ENCODE measurements around the gene SPON1. TPM values are rescaled to one million over a fixed set of nuclear protein-coding genes. Genes with fewer than 3 reads are reported as not detected.

SPON1 gene
- total and polyA plus RNA-seq, 4 donors: 0.72 to 4.9 (median 1.2) TPM

- peaks cover 0 to 4% (median 2%) of the 10 kb centered on the region in 4 donors for H3K27me3 ChIP-seq (ENCODE audit: control insufficient read depth in 4 of 4, insufficient read depth in 4 of 4, low read length in 3 of 4)
- 64% methylated on average over 1 of the region's 1 CpG for WGBS
- H3K9ac ChIP-seq (ENCODE audit: low read depth in 1 of 2, low read length in 2 of 2): no peak overlapping the region
- DNase-seq (ENCODE audit: low spot score): no peak
- H3K4me3 ChIP-seq (ENCODE audit: low read depth in 1 of 3, low read length in 3 of 3): no peak overlapping the region
- H3K4me1 ChIP-seq (ENCODE audit: control insufficient read depth in 4 of 4, insufficient read depth in 4 of 4, low read length in 3 of 4): no peaks in the 10 kb centered on the region
- no peak overlapping the region for H3K27ac ChIP-seq (ENCODE audit: low read depth in 1 of 2, low read length in 2 of 2)
- H3K9me3 ChIP-seq (ENCODE audit: control insufficient read depth in 4 of 4, low read length in 3 of 4): no peaks in the 10 kb centered on the region
- TF ChIP-seq GABPA (IDR thresholded peaks at IDR 0.05 in 1 of 2, conservative IDR thresholded peaks at IDR 0.05 in 1 of 2) (no peak), ZBTB33 (IDR thresholded peaks at IDR 0.05) (no peak), FOXA1 (IDR thresholded peaks at IDR 0.05) (no peak), EGR1 (IDR thresholded peaks at IDR 0.05; ENCODE audit: low read depth in 2 of 2) (no peak), YY1 (IDR thresholded peaks at IDR 0.05) (no peak), SP1 (IDR thresholded peaks at IDR 0.05) (no peak), HNF4G (IDR thresholded peaks at IDR 0.05) (no peak), JUND (IDR thresholded peaks at IDR 0.05) (no peak), HNF4A (conservative IDR thresholded peaks at IDR 0.05) (no peak), RXRA (IDR thresholded peaks at IDR 0.05) (no peak), REST (IDR thresholded peaks at IDR 0.05) (no peak), MAX (IDR thresholded peaks at IDR 0.05) (no peak), RAD21 (IDR thresholded peaks at IDR 0.05) (no peak), TAF1 (conservative IDR thresholded peaks at IDR 0.05) (no peak), NR2F2 (IDR thresholded peaks at IDR 0.05) (no peak), FOXA2 (IDR thresholded peaks at IDR 0.05) (no peak)
- TF ChIP-seq, protein P1, sequence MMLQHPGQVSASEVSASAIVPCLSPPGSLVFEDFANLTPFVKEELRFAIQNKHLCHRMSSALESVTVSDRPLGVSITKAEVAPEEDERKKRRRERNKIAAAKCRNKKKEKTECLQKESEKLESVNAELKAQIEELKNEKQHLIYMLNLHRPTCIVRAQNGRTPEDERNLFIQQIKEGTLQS (IDR thresholded peaks at IDR 0.05): no peak
- TF ChIP-seq, protein P2, sequence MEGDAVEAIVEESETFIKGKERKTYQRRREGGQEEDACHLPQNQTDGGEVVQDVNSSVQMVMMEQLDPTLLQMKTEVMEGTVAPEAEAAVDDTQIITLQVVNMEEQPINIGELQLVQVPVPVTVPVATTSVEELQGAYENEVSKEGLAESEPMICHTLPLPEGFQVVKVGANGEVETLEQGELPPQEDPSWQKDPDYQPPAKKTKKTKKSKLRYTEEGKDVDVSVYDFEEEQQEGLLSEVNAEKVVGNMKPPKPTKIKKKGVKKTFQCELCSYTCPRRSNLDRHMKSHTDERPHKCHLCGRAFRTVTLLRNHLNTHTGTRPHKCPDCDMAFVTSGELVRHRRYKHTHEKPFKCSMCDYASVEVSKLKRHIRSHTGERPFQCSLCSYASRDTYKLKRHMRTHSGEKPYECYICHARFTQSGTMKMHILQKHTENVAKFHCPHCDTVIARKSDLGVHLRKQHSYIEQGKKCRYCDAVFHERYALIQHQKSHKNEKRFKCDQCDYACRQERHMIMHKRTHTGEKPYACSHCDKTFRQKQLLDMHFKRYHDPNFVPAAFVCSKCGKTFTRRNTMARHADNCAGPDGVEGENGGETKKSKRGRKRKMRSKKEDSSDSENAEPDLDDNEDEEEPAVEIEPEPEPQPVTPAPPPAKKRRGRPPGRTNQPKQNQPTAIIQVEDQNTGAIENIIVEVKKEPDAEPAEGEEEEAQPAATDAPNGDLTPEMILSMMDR (IDR thresholded peaks at IDR 0.05; ENCODE audit: low read depth, low read length, missing input control): no peak
- no peaks in the 10 kb centered on the region for H3K36me3 ChIP-seq (ENCODE audit: control insufficient read depth in 4 of 4, insufficient read depth in 3 of 4, low read depth in 1 of 4, low read length in 3 of 4)
Measured at GRCh38 chr11:14055936-14056335, 93.4 kb downstream of the SPON1 start.
